ENCODE results near the gene HDGFL2.

Gene HDGFL2

GRCh38 chr19:4499855-4500254, 27.8 kb downstream of the HDGFL2 start:
- no peak for DNase-seq

DNA sequence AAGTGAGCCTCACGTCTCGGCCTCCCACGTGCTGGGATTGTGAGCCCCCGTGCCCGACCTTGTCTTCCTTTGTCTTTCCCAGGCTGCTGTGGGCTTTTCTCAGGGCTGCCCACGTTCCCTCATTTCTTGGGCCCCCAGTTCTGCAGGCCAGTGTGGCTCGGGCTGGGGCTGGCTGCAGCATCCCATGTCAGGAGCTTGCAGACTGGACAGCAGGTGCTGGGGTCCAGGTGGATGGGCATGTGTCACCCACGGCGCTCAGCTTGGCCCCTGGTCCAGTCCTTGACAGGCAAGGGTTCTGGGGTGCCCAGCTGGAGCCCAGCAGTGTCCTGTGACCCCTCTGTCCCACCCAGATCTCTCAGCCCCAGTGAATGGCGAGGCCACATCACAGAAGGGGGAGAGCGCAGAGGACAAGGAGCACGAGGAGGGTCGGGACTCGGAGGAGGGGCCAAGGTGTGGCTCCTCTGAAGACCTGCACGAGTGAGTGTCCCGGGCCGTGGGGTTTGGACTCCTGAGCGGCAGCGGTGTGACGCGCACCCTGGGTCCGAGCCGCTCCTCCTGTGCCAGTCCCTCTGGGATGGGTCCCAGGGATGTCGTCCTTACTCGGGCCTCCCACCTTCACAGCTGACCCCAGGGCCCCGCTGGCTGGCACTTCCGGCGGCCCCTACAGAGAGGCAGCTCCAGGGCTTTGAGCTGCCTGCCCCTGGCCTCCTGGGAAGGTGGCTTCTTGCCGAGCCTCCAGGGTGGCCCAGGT, 28.9 kb downstream of the HDGFL2 start:
- DNase-seq = no peak

- no peak for DNase-seq
These were observed 29.6 kb downstream of the HDGFL2 start for GRCh38 chr19:4501691-4502090.

GRCh38 chr19:4502282-4503131, 30.4 kb downstream of the HDGFL2 start:
- DNase-seq = no peak

- DNase-seq = no peak
These were observed 31.2 kb downstream of the HDGFL2 start for GRCh38 chr19:4503132-4503824.

- DNase-seq = no peak
These were observed 31.7 kb downstream of the HDGFL2 start for GRCh38 chr19:4503825-4504170.

DNA sequence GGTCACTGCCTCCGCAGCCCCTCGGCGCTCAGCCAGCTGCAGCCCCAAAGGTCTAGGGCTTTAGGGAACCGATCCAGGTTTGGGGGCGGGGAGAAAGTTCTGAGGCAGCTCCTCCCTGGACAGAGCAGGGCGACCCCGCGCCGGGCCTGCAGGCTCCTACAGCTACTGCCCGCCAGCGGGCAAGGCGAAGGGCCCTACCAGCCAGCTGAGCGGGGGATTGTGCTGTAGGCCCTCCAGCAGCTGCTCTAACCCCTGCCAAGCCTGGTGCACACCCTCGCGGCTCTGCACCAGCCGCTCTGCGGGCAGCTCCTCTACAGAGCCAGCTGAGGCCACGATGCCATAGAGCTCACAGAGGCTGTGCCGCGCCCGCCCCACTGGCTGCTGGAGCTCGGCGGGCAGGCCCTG, 32.2 kb downstream of the HDGFL2 start:
- no peak for DNase-seq

DNA sequence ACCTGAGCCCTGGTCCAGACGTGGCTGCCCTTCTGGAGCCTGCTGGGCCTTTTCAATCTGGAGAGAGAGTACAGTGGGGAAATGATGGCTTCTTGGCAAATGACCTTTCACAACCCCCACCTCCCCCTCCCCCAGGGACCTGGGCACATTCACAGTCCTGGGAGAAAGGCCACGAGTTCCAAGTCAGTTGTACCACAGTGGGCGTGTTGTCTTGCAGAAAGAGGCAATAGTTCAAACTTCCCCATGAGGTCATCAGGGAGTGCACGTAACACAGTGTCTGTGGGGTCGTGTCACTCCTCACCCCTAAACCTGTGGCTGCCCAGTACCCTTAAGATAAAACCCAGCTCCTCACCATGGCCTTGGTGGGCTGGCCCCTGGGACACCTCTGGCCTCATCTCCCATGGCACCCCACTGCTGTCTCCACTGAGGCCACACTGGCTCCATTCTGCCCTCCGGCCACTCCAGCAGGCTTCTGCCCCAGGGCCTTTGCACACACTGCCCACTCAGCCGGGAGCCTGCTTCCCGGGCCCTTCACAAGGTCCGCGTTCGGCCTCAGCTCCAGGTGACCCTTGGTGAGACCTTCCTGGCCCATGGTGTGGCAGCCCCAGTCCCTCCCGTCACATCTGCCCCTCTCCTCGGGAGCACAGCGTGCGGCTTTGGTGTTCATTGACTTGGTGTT, 32.9 kb downstream of the HDGFL2 start:
- DNase-seq = no peak

- DNase-seq = no peak
These were observed 33.7 kb downstream of the HDGFL2 start for GRCh38 chr19:4505570-4506448.

DNA sequence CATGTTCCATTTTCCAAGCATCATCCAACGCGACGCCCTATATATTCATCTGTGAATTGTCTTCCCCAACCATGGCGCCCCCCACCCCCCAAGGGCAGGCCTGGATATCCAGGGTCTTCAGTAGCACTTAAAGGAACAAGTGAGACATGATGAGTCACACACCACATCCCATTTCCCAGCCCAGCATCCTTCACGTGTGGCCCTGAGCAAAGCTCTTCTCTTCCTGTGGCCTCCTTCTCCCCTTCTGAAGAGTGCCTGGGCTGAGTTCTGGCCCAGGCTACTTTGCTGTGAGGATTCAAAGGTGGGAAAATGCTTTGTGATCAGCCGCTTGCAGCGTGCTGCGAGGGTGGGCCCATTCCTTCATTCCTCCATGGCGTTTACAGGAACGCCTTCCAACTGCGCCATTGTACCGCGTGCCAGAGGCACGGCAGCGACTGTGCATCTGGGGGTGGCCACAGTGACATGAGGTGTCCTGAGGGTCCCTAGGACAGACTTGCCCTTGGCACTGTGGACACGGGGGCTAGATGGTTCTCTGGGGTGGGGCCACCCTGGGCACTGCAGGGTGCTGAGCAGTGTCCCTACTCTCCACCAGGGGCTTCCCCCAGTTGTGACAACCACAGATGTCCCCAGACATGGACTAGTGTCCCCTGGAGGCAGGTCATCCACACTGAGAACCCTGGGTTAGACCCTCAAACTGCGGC, 34.5 kb downstream of the HDGFL2 start:
- DNase-seq = no peak

DNA sequence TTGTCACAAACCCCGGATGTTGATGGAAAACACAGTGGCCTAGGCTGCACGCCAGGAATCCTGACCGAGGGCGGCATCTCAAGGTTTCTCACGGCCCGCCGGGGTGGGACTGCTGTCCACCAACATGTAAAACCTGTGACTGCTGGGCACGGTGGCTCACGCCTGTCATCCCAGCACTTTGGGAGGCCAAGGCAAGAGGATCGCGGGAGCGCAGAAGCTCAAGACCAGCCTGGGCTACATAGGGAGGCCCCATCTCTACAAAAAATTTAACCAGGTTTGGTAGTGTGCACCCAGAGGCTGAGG, 35.0 kb downstream of the HDGFL2 start:
- no peak for DNase-seq

DNA sequence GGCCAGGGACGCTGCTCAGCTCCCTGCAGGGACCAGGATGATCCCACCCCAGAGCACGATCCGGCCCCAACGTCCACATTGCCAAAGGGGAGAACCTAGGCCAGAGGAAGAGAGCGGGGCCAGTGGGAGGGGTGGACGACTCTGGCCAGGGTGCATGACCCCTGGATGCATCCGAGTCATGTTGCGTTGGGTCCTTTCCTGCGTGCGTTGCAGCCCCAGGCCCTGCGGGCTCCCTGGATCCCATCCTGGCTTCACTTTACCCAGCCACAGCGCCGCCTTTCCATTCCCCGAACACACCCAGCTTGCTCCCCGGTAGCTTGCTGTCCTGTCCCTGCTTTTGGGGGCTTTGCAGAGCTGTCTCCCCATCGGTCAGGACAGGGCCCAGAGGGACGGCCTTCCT, 35.7 kb downstream of the HDGFL2 start:
- no peak for DNase-seq

- DNase-seq = no peak
These were observed 36.6 kb downstream of the HDGFL2 start for GRCh38 chr19:4508698-4509097.

DNA sequence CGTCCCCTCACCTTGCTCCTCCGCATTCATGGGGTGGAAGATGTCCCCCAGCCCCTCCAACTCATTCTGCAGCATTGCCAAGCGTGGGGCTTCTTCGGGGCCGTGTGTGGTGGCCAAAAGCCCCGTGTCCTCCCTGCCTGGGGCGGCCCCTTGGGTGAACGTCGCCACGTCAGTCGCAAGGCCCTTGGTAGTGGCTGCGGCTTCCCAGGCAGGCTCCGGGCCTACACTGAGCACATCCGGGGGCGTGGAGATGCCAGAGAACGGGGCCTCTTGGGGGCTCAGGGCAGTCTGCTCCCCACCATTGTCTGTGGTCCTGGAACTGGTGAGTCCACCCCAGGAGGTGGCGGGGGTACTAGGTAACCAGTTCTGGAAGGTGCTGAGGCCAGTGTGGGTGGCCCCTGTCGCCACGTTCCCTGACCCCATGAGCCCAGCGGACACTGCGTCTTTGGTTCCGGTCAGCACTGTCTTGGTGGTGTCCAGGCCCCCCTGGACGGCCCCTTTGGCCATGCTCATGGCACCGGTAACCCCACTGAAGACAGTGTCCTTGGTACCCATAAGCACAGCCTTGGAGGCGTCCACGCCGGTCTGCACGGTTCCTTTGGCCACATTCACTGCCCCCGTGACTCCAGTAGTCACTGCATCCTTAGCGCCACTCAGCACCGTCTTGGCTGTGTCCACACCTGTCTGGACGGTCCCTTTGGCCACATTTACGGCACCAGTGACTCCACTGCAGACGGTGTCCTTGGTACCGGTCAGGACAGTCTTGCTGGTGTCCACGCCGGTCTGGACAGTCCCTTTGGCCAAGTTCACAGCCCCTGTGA, 38.5 kb downstream of the HDGFL2 start:
- no peak for DNase-seq

GRCh38 chr19:4511300-4512054, 39.4 kb downstream of the HDGFL2 start:
- DNase-seq = no peak

DNA sequence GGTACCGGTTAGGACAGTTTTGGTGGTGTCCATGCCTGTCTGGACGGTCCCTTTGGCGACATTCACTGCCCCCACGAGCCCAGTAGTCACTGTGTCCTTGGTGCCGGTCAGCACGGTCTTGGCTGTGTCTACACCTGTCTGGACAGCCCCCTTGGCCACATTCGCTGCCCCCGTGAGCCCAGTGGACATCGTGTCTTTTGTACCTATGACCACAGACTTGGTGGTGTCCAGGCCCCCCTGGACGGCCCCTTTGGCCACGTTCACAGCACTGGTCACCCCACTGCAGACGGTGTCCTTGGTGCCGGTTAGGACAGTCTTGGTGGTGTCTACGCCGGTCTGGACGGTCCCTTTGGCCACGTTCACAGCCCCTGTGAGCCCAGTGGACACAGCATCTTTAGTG, 40.0 kb downstream of the HDGFL2 start:
- DNase-seq = no peak

DNA sequence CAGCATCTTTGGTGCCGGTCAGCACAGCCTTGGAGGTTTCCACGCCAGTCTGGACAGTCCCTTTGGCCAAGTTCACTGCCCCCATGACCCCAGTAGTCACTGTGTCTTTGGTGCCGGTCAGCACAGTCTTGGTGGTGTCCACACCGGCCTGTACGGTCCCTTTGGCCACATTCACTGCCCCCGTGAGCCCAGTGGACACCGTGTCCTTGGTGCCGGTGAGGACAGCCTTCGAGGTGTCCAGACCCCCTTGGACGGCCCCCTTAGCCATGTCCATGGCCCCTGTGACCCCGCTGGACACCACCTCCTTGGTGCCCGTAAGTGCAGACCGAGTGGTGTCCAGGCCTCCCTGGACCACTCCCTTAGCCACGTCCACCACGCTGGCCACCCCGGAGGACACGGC, 41.2 kb downstream of the HDGFL2 start:
- no peak for DNase-seq

DNA sequence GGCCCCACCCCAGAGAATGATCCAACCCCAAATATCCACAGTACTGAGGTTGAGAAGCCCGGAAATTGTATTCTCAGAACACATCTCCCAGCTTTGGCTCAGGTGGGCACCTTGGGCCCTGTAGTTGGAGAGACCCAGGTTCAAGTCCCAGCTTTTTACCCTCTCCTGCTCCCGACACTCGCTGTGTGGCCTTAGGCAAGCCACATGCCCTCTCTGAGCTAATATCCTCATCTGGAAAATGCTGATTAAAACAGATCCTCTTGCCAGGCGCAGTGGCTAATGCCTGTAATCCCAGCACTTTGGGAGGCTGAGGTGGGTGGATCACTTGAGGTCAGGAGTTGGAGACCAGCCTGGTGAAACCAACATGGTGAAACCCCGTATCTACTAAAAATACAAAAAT, 43.6 kb downstream of the HDGFL2 start:
- no peak for DNase-seq

DNA sequence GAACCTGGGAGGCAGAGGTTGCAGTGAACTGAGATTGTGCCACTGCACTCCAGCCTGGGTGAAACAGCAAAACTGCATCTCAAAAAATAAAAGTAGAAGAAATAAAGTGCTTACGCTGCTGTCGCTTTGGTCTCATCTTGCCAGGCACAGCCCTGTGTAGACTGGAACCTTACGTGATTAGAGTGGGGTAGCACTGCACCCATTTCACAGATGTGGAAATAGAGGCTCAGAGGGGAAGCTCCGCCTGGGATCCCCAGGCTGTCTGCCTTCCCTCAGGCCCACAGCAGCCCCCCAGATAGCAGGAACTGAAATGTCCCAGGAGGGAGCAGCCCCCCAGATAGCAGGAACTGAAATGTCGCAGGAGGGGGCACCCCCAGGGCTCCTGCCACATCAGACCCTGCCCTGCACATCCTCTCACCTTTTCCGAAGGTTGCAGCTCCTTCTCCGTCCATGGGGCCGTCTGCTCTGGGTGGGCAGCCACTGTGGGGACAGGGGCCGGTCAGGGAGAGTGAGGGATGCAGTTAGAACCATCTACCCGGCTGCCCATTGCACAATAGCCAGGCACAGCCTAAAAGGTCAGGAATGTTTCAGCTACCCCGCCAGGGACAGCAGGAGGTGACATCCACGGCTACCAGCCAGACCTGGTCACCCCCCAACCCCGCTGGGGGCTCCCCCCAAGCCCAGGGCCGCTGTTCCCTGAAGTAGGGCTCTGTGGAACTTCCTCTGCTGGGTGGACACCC, 44.3 kb downstream of the HDGFL2 start:
- DNase-seq = no peak

Measured in SIG-M5 (cell line).